HG02973 (cell line): ENCODE measurements around the gene FKBP5.
"Not testable (repeated sequence)": the region's sequence is repeated elsewhere in the genome, so short reads cannot be mapped to it uniquely, and the experiment has no call there.

Experiments
- ATAC-seq: cut with Tn5 transposase; IDR thresholded peaks from one replicate; pipeline ENCODE4 v1.9.1; 2021; ENCODE audit warnings: moderate library complexity; ENCODE audit not compliant: unreplicated experiment

Gene FKBP5

GRCh38 chr6:35622283-35622682 is 66.4 kb downstream of the FKBP5 start:
- ATAC-seq, result no peak

- no peak for ATAC-seq
These were observed 68.0 kb downstream of the FKBP5 start for GRCh38 chr6:35620706-35621105.

GRCh38 chr6:35613762-35614161 is 75.0 kb downstream of the FKBP5 start:
- ATAC-seq, result no peak

- ATAC-seq, result no peak
These were observed 77.5 kb downstream of the FKBP5 start for GRCh38 chr6:35611240-35611639.

GRCh38 chr6:35610830-35611229 is 77.9 kb downstream of the FKBP5 start:
- no peak for ATAC-seq

- ATAC-seq, result no peak
These were observed 79.1 kb downstream of the FKBP5 start for GRCh38 chr6:35609588-35609987.

GRCh38 chr6:35607517-35608233 is 81.0 kb downstream of the FKBP5 start:
- ATAC-seq, result no peak

GRCh38 chr6:35605600-35605999 is 83.1 kb downstream of the FKBP5 start:
- ATAC-seq, result no peak

GRCh38 chr6:35603326-35604202 is 85.2 kb downstream of the FKBP5 start:
- no peak for ATAC-seq

GRCh38 chr6:35602133-35602946 is 86.4 kb downstream of the FKBP5 start:
- no peak for ATAC-seq

- ATAC-seq, result no peak
These were observed 87.2 kb downstream of the FKBP5 start for GRCh38 chr6:35601331-35602132.

- no peak for ATAC-seq
These were observed 88.0 kb downstream of the FKBP5 start for GRCh38 chr6:35600659-35601125.

GRCh38 chr6:35599761-35600658 is 88.7 kb downstream of the FKBP5 start:
- ATAC-seq, result no peak

- ATAC-seq, result not testable (repeated sequence)
These were observed 90.1 kb downstream of the FKBP5 start for GRCh38 chr6:35598621-35599020.

GRCh38 chr6:35596448-35597442 is 92.0 kb downstream of the FKBP5 start:
- no peak for ATAC-seq

- no peak for ATAC-seq
These were observed 94.1 kb downstream of the FKBP5 start for GRCh38 chr6:35594503-35595186.

- ATAC-seq, result no peak
These were observed 96.5 kb downstream of the FKBP5 start for GRCh38 chr6:35592178-35592577.
